Measurements from ENCODE around the gene NFU1. TPM values are rescaled to one million over a fixed set of nuclear protein-coding genes. Genes with fewer than 3 reads are reported as not detected.

NFU1 gene
- polyA plus RNA-seq, 1 donor (not counting 4 experiments of a cell fraction or from before 2014, with no cell fraction given), result 53.7 TPM

DNA sequence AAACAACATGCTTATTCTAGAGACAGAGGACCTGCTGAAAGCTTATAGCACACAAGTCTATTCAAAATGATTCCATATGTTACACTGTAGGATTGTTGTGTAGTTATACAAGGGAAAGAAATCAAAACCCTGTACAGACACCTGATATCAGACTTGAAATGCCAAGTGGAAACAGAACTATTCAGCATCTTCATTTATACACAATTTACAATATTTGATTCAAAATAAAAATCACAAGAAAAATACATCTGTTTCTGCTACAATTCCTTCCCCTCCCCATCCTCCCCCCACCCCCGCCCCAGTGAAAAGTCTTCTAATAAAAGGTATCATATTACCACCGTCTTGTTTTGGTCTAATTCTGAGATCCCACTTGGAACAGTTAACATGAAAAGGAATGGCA, 37.5 kb upstream of the NFU1 start:
- peaks cover 0 to 3% of the 10 kb centered on the region in 2 experiments for H3K36me3 ChIP-seq (ENCODE audit: control insufficient read depth in 2 of 2, extremely low read depth in 1 of 2, insufficient read depth in 2 of 2, low read length in 2 of 2)
- peaks cover 7% of the 10 kb centered on the region for H3K4me1 ChIP-seq (ENCODE audit: control insufficient read depth, extremely low read depth, insufficient read depth, low read length)
- H3K4me2 ChIP-seq (ENCODE audit: control insufficient read depth, extremely low read depth, insufficient read depth, low read depth, low read length), result no peak overlapping the region
- H3K27ac ChIP-seq (ENCODE audit: control insufficient read depth, insufficient read depth, low read length), result no peak overlapping the region
- H3K4me3 ChIP-seq (ENCODE audit: control insufficient read depth in 2 of 3, extremely low read depth in 1 of 3, insufficient read depth in 2 of 3, low read depth in 1 of 3, low read length in 3 of 3), result no peak overlapping the region
- no peaks in the 10 kb centered on the region for H3K27me3 ChIP-seq (ENCODE audit: control insufficient read depth, extremely low read depth, insufficient read depth, low read length)
- H3K9ac ChIP-seq (ENCODE audit: control insufficient read depth, extremely low read depth, insufficient read depth, low read length), result no peak overlapping the region
- H3K9me3 ChIP-seq (ENCODE audit: control insufficient read depth, low read depth, low read length), result no peaks in the 10 kb centered on the region
- H3K79me2 ChIP-seq (ENCODE audit: control insufficient read depth, insufficient read depth, low read length), result no peaks in the 10 kb centered on the region
- TF ChIP-seq EZH2 (IDR thresholded peaks at IDR 0.05; ENCODE audit: low read length), result no peak
- TF ChIP-seq, protein P1, sequence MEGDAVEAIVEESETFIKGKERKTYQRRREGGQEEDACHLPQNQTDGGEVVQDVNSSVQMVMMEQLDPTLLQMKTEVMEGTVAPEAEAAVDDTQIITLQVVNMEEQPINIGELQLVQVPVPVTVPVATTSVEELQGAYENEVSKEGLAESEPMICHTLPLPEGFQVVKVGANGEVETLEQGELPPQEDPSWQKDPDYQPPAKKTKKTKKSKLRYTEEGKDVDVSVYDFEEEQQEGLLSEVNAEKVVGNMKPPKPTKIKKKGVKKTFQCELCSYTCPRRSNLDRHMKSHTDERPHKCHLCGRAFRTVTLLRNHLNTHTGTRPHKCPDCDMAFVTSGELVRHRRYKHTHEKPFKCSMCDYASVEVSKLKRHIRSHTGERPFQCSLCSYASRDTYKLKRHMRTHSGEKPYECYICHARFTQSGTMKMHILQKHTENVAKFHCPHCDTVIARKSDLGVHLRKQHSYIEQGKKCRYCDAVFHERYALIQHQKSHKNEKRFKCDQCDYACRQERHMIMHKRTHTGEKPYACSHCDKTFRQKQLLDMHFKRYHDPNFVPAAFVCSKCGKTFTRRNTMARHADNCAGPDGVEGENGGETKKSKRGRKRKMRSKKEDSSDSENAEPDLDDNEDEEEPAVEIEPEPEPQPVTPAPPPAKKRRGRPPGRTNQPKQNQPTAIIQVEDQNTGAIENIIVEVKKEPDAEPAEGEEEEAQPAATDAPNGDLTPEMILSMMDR (optimal IDR thresholded peaks at IDR 0.05 in 1 of 3, IDR thresholded peaks at IDR 0.05 in 1 of 3, conservative IDR thresholded peaks at IDR 0.05 in 1 of 3; ENCODE audit: extremely low read depth in 1 of 3, insufficient read depth in 2 of 3, low read length in 3 of 3), result no peak
- no peak overlapping the region for H2AFZ ChIP-seq (ENCODE audit: control insufficient read depth, low read length)
- no peak for DNase-seq (ENCODE audit: low read depth, low spot score)
- dilution Hi-C loops (cut with MboI; ENCODE audit: extremely low pct_ligation_motif_present, low sequenced_read_pairs), result no loop called here
- H3K9me1 ChIP-seq (ENCODE audit: control insufficient read depth, extremely low read depth, insufficient read depth, low read length), result no peaks in the 10 kb centered on the region
- no peaks in the 10 kb centered on the region for H4K20me1 ChIP-seq (ENCODE audit: control insufficient read depth, extremely low read depth, insufficient read depth, low read length)
- FAIRE-seq, result no peak

DNA sequence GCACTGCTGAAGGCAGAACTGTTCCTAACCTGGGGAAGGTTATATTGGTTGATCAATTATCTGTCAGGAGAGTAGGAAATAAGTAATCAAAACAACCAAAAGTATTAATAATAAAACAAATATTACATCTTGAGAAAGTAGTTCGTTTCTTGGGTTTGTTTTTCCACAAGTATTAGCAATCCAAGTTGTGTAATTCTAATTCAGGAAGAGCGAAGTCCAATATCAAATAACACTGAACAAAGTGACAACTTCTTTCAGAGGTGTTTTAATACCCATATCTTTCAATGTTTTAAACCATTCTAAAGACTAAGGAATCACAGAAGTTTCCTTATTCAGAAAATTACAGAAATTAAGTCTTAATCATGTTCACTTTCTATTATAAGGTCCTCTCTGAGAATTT, 34.6 kb upstream of the NFU1 start:
- H4K20me1 ChIP-seq (ENCODE audit: control insufficient read depth, extremely low read depth, insufficient read depth, low read length), result no peaks in the 10 kb centered on the region
- dilution Hi-C loops (cut with MboI; ENCODE audit: extremely low pct_ligation_motif_present, low sequenced_read_pairs), result no loop called here
- H3K27me3 ChIP-seq (ENCODE audit: control insufficient read depth, extremely low read depth, insufficient read depth, low read length), result no peaks in the 10 kb centered on the region
- H3K9me1 ChIP-seq (ENCODE audit: control insufficient read depth, extremely low read depth, insufficient read depth, low read length), result no peaks in the 10 kb centered on the region
- FAIRE-seq (no peak), DNase-seq (ENCODE audit: low read depth, low spot score) (no peak)
- no peak overlapping the region for H3K4me3 ChIP-seq (ENCODE audit: control insufficient read depth in 2 of 3, extremely low read depth in 1 of 3, insufficient read depth in 2 of 3, low read depth in 1 of 3, low read length in 3 of 3)
- no peaks in the 10 kb centered on the region for H3K79me2 ChIP-seq (ENCODE audit: control insufficient read depth, insufficient read depth, low read length)
- no peak overlapping the region for H3K9ac ChIP-seq (ENCODE audit: control insufficient read depth, extremely low read depth, insufficient read depth, low read length)
- H2AFZ ChIP-seq (ENCODE audit: control insufficient read depth, low read length), result no peak overlapping the region
- no peak overlapping the region for H3K4me2 ChIP-seq (ENCODE audit: control insufficient read depth, extremely low read depth, insufficient read depth, low read depth, low read length)
- H3K36me3 ChIP-seq (ENCODE audit: control insufficient read depth in 2 of 2, extremely low read depth in 1 of 2, insufficient read depth in 2 of 2, low read length in 2 of 2), result peaks cover 0 to 3% of the 10 kb centered on the region in 2 experiments
- no peak for TF ChIP-seq EZH2 (IDR thresholded peaks at IDR 0.05; ENCODE audit: low read length)
- TF ChIP-seq, protein P1 (optimal IDR thresholded peaks at IDR 0.05 in 1 of 3, IDR thresholded peaks at IDR 0.05 in 1 of 3, conservative IDR thresholded peaks at IDR 0.05 in 1 of 3; ENCODE audit: extremely low read depth in 1 of 3, insufficient read depth in 2 of 3, low read length in 3 of 3), result no peak
- no peaks in the 10 kb centered on the region for H3K9me3 ChIP-seq (ENCODE audit: control insufficient read depth, low read depth, low read length)
- no peak overlapping the region for H3K27ac ChIP-seq (ENCODE audit: control insufficient read depth, insufficient read depth, low read length)
- H3K4me1 ChIP-seq (ENCODE audit: control insufficient read depth, extremely low read depth, insufficient read depth, low read length), result peaks cover 17% of the 10 kb centered on the region
